Sigmoid colon (tissue), 4 donors: ENCODE data around the gene PTPN2.

Source experiments
- CTCF ChIP-seq, 4 experiments: fragments of 450-650 bp in 3 of 4; fragments of 200-600 bp in 1 of 4; IDR thresholded peaks; one replicate each; pipeline ENCODE4 v1.5.1; 2016 to 2019; ENCODE audit warnings: antibody characterized with exemption in 4 of 4, mild to moderate bottlenecking in 3 of 4, moderate library complexity in 2 of 4
- POLR2A ChIP-seq, 2 donors: fragments of 450-650 bp; IDR thresholded peaks; one replicate each; pipeline ENCODE4 v1.6.1; 2016; ENCODE audit warnings: antibody characterized with exemption in 2 of 2, mild to moderate bottlenecking in 2 of 2, moderate library complexity in 2 of 2
- POLR2AphosphoS5 ChIP-seq, 4 donors: sonication (generic); formaldehyde crosslinking; IDR thresholded peaks; one replicate each; pipeline ENCODE4 v1.6.1; 2017; ENCODE audit warnings: antibody characterized with exemption in 4 of 4

- TF ChIP-seq CTCF (IDR thresholded peaks at IDR 0.05): no peak
- peak in 1 of 4 donors; percentile 40 for TF ChIP-seq POLR2AphosphoS5 (IDR thresholded peaks at IDR 0.05)
- no peak for TF ChIP-seq POLR2A (IDR thresholded peaks at IDR 0.05)
Observed at GRCh38 chr18:12838178-12838634, 45.8 kb downstream of the PTPN2 start.
